HEK293T (cell line): ENCODE data around the gene ALDOC.

Experiments
- CTCF ChIA-PET: fragments of 350-600 bp; formaldehyde crosslinking; extraction: SDS; loops from one replicate; lab custom pipeline; 2021; ENCODE audit warnings: antibody characterized with exemption, inconsistent platforms; lab: Yijun Ruan, JAX
- POLR2A ChIA-PET: fragments of 350-600 bp; formaldehyde crosslinking; extraction: SDS; loops from one replicate; lab custom pipeline; 2020; ENCODE audit warnings: antibody characterized with exemption, inconsistent platforms; lab: Yijun Ruan, JAX
- DNase-seq: peaks from one replicate; pipeline ENCODE4 v3.0.0; 2012; ENCODE audit warnings: mixed read lengths; ENCODE audit errors: extremely low spot score
- ARNT ChIP-seq: fragments of 450-650 bp; IDR thresholded peaks from 2 replicates; pipeline ENCODE4 v1.6.1; 2017; ENCODE audit warnings: mild to moderate bottlenecking
- BHLHE40 ChIP-seq: fragments of 450-650 bp; IDR thresholded peaks from 2 replicates; pipeline ENCODE4 v1.6.1; 2016; ENCODE audit warnings: mild to moderate bottlenecking, moderate library complexity, borderline replicate concordance
- CTBP1 ChIP-seq: fragments of 450-650 bp; IDR thresholded peaks from 2 replicates; pipeline ENCODE4 v1.6.1; 2016; ENCODE audit warnings: borderline replicate concordance
- ELF4 ChIP-seq: fragments of 450-650 bp; IDR thresholded peaks from 2 replicates; pipeline ENCODE4 v1.6.1; 2017; ENCODE audit warnings: antibody characterized with exemption
- FOXA1 ChIP-seq: fragments of 450-650 bp; IDR thresholded peaks from 2 replicates; pipeline ENCODE4 v1.6.1; 2016; ENCODE audit warnings: mild to moderate bottlenecking
- FOXK2 ChIP-seq: fragments of 450-650 bp; IDR thresholded peaks from 2 replicates; pipeline ENCODE4 v1.6.1; 2016; ENCODE audit warnings: mild to moderate bottlenecking
- FOXM1 ChIP-seq: fragments of 450-650 bp; IDR thresholded peaks from 2 replicates; pipeline ENCODE4 v1.6.1; 2017; ENCODE audit warnings: mild to moderate bottlenecking, borderline replicate concordance
- HDGF ChIP-seq: fragments of 450-650 bp; IDR thresholded peaks from 2 replicates; pipeline ENCODE4 v1.6.1; 2017; ENCODE audit warnings: antibody characterized with exemption, borderline replicate concordance
- L3MBTL2 ChIP-seq: fragments of 450-650 bp; conservative IDR thresholded peaks from 2 replicates; pipeline ENCODE4 v1.6.1; 2016; ENCODE audit warnings: mild to moderate bottlenecking
- LEF1 ChIP-seq: fragments of 450-650 bp; IDR thresholded peaks from 2 replicates; pipeline ENCODE4 v1.6.1; 2017; ENCODE audit warnings: mild to moderate bottlenecking, borderline replicate concordance
- NFRKB ChIP-seq: fragments of 450-650 bp; IDR thresholded peaks from 2 replicates; pipeline ENCODE4 v1.6.1; 2016; ENCODE audit warnings: mild to moderate bottlenecking, moderate library complexity
- SP1 ChIP-seq: fragments of 450-650 bp; IDR thresholded peaks from 2 replicates; pipeline ENCODE4 v1.6.1; 2017
- SUZ12 ChIP-seq: fragments of 450-650 bp; IDR thresholded peaks from 2 replicates; pipeline ENCODE4 v1.6.1; 2016; ENCODE audit warnings: mild to moderate bottlenecking
- TARDBP ChIP-seq: fragments of 450-650 bp; IDR thresholded peaks from 2 replicates; pipeline ENCODE4 v1.6.1; 2016
- ZNF384 ChIP-seq: fragments of 450-650 bp; IDR thresholded peaks from 2 replicates; pipeline ENCODE4 v1.6.1; 2016
- TF ChIP-seq, protein P1 (sequence below): fragments of 450-650 bp; IDR thresholded peaks from 2 replicates; pipeline ENCODE4 v1.6.1; 2016

Gene ALDOC

DNA sequence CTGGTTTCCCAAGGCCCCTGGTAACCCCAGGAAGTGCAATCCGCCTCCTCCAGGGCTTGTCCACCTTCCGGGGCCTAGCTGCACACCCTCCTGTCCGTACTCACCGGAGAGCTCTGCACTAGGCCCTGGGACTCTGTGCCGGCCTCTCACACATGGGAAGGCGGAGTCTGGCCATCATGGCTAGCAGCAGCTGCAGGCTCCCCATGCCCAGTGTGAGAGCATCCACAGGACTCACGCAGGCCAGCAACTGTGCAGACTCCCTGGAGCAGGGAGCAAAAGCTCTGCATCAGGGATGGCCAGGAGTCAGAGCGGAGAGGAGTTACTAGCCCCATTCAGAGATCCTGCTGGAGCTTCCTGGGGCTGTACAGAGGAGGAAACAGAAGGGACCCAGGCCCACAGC is 50.3 kb downstream of the ALDOC start:
- CTCF ChIA-PET, result interaction anchor here (0.9 kb wide), 1 partner anchor 14 kb away, joined by 3 read pairs; no protein-coding TSS in a partner anchor
- POLR2A ChIA-PET, result interaction anchor here (1.1 kb wide), 1 partner anchor 14 kb away, joined by 3 read pairs; no protein-coding TSS in a partner anchor

DNA sequence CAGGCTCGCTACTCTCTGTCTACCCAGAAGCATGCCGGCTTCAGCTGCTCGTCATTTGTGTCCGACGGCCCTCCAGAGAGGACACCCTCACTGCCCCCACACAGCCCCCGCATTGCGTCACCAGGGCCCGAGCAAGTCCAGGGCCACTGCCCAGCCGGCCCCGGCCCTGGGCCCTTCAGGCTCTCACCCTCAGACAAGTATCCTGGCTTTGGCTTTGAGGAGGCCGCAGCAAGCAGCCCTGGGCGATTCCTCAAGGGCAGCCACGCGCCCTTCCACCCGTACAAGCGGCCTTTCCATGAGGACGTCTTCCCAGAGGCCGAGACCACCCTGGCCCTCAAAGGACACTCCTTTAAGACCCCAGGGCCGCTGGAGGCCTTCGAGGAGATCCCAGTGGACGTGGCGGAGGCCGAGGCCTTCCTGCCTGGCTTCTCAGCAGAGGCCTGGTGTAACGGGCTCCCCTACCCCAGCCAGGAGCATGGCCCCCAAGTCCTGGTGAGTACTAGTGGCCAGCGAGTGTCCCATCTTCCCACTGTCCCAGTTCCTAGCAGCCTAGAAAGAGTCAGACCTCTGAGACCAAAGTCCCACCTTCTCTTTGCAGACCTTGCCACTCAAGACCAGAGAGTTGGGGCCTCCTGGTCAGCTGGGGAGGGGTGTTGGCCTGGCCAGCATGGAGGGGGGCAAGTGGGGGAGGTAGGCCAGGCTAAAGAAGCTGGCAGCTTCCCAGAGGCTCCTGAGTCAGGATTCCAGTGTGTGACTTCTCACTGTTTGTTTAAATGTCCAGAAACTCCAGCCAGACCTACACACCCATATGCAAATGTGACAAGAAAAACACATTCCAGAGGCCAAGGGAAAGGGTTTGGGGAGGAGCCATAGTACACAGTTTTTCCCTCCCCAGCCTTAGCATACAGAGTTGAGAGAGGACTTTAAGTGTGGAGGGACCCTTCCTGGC is 51.9 kb downstream of the ALDOC start:
- TF ChIP-seq ELF4, result no peak

More for the DNA sequence above, 50.3 kb downstream of the ALDOC start:
- TF ChIP-seq FOXK2, result no peak
- no peak for TF ChIP-seq FOXM1
- TF ChIP-seq ELF4, result no peak
- no peak for TF ChIP-seq CTBP1
- TF ChIP-seq NFRKB, result no peak
- TF ChIP-seq L3MBTL2, result no peak
- no peak for TF ChIP-seq ARNT
- no peak for TF ChIP-seq LEF1
- DNase-seq, result no peak

DNA sequence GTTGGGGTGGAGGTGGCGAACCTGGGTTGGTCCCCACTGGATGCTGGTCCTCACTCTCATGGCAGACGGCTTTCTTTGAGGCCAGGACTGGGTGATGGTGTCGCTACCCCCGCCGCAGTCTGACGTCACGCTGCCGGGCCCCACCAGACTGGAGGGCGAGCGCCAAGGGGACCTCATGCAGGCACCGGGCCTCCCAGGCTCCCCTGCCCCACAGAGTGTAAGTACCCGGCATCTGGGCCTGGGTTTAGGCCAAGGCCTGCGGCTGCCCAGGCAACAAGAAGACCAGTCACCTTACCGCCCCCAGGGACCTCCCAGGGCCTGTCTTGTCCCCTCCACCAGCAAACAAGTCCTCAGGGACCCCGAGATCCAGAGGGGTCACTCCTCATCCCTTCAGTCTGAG is 52.8 kb downstream of the ALDOC start:
- CTCF ChIA-PET, result no interaction called here
- TF ChIP-seq SUZ12, result no peak
- no peak for TF ChIP-seq LEF1
- no peak for TF ChIP-seq L3MBTL2
- no peak for TF ChIP-seq NFRKB
- no peak for TF ChIP-seq SP1
- no peak for TF ChIP-seq ZNF384
- TF ChIP-seq ELF4, result no peak
- TF ChIP-seq ARNT, result no peak
- TF ChIP-seq FOXM1, result no peak
- TF ChIP-seq FOXK2, result no peak
- no peak for TF ChIP-seq FOXA1
- no peak for DNase-seq
- POLR2A ChIA-PET, result no interaction called here

More for the DNA sequence above, 51.9 kb downstream of the ALDOC start:
- DNase-seq, result no peak
- ChIA-PET CTCF (interaction anchor here (1.0 kb wide), 1 partner anchor 108 kb away, joined by 3 read pairs; no protein-coding TSS in a partner anchor), POLR2A (no interaction called here)

DNA sequence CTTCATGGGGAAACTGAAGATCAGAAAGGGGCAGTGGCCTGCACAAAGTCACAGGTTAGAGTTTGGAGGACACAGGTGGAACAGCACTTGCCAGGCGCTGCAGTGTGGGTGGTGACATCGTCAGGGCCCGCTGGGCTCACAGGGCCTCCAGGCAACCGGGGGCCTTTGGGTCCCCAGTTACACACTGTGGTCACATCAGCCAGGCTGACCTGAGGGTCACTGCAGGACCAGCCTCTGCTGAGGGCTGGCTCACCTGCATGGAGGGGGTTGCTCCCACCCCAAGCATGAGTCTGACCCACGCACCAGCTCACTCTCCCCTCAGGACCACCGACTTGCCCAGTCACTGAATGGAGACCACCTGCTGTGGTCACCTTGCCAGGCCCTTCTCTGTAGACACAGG is 53.5 kb downstream of the ALDOC start:
- POLR2A ChIA-PET, result no interaction called here
- CTCF ChIA-PET, result no interaction called here
- DNase-seq, result no peak
- TF ChIP-seq ZNF384 (no peak), FOXK2 (no peak), SP1 (no peak), FOXM1 (no peak), NFRKB (no peak), ARNT (no peak), HDGF (no peak), LEF1 (no peak), SUZ12 (no peak), BHLHE40 (no peak), ELF4 (no peak), TARDBP (no peak), FOXA1 (no peak), L3MBTL2 (no peak), CTBP1 (no peak)
- TF ChIP-seq, protein P1, sequence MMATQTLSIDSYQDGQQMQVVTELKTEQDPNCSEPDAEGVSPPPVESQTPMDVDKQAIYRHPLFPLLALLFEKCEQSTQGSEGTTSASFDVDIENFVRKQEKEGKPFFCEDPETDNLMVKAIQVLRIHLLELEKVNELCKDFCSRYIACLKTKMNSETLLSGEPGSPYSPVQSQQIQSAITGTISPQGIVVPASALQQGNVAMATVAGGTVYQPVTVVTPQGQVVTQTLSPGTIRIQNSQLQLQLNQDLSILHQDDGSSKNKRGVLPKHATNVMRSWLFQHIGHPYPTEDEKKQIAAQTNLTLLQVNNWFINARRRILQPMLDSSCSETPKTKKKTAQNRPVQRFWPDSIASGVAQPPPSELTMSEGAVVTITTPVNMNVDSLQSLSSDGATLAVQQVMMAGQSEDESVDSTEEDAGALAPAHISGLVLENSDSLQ, result no peak
